AG09319 (cell line): Measurements from ENCODE around the gene SEMA3B.

ENCODE experiments used
- DNase-seq: peaks from one replicate; pipeline ENCODE4 v3.0.0-alpha.2; 2010; ENCODE audit warnings: low read depth; ENCODE audit errors: extremely low read depth
- TF ChIP-seq, protein P1 (sequence below): IDR thresholded peaks from 2 replicates; pipeline ENCODE4 v1.5.1; 2011; ENCODE audit warnings: low read depth, mild to moderate bottlenecking, inconsistent platforms, low read length, moderate library complexity

Gene SEMA3B

DNA sequence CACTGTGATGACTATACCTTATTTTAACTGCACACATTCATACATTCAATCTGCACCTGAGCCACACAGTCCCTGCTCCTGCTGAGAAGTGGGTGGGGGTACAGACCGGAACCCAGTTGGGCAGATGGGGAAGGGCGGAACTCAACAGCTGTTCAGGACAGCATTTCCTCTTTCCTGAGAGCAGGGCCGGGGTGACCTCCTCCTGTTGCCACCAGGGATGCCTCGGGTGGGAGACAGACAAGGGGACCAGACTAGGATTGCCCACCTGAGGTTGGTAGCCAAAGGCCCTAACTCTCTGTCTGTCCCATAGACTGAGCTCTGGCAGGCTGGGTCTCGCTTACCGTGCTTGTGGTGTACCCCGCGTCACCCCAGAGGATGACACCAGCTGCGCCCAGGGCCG lies 49.7 kb downstream of the SEMA3B start:
- DNase-seq: no peak
- TF ChIP-seq, protein P1, sequence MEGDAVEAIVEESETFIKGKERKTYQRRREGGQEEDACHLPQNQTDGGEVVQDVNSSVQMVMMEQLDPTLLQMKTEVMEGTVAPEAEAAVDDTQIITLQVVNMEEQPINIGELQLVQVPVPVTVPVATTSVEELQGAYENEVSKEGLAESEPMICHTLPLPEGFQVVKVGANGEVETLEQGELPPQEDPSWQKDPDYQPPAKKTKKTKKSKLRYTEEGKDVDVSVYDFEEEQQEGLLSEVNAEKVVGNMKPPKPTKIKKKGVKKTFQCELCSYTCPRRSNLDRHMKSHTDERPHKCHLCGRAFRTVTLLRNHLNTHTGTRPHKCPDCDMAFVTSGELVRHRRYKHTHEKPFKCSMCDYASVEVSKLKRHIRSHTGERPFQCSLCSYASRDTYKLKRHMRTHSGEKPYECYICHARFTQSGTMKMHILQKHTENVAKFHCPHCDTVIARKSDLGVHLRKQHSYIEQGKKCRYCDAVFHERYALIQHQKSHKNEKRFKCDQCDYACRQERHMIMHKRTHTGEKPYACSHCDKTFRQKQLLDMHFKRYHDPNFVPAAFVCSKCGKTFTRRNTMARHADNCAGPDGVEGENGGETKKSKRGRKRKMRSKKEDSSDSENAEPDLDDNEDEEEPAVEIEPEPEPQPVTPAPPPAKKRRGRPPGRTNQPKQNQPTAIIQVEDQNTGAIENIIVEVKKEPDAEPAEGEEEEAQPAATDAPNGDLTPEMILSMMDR: no peak

DNA sequence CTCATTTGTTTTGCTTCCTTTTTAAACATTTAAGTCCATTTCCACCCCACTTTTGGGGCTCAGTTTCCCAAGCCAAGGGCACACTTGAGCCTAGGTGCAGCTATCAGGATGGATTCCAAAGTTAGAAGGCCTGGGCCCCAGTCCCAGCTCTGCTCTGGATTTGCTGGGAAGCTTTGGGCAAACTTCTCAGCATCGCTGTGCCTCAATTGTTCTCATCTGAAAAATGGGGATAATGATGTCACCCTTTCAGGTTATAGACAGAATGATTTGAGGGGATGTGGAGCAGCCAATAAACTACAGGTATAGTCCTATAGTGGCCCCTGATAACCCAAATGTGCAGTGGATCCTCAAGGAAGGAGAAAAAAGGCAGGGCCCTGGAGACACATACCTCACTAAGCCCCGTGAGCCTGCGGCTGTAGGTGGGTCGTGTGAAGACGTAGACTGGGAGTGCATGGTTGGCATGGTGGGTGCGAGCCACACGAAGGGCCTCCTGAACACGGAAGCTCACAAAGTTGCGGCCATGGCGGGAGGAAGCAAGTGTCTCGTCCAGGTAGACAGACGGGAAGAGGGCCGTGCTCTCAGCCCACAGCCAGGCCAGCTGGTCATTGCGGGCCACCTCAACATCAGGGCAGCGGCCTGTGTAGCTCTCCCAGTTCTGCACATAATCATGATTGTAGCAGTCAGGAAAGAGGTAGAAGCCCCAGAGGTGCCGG lies 50.4 kb downstream of the SEMA3B start:
- TF ChIP-seq, protein P1: no peak
- no peak for DNase-seq

DNA sequence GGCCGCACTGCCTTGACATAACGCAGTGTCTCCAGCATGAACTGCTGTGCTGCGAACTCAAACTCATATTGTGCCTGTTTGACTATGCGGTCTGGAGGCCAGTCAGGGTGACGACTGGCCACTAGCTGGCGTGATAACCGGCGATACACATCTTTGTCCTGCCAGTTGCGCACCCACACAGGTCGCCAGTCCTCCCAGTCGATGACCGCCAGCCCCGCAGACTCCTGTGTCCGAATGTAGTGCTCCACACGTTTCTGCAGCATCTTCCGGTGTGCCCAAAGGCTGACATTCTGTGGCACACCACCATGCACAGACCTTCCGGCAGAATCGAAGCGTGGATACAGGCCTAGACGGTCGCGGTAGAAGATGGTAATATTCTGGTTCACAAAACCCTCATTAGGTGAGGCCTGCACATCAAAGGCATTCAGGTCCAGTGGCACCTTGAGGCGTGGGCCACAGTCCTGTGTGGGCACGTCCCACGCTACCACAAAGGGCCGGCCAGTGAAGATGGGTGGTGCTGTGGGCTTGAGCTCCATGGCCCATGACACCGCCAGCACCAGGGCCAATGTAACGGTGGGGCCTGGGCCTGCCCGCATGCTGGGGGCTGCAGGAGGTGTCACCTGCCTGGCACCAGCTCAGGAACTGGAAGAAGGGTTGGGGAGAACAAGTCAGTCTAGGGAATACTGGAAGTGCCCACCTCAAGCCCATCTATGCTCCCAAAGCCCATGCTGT lies 51.1 kb downstream of the SEMA3B start:
- no peak for DNase-seq
- TF ChIP-seq, protein P1: no peak

DNA sequence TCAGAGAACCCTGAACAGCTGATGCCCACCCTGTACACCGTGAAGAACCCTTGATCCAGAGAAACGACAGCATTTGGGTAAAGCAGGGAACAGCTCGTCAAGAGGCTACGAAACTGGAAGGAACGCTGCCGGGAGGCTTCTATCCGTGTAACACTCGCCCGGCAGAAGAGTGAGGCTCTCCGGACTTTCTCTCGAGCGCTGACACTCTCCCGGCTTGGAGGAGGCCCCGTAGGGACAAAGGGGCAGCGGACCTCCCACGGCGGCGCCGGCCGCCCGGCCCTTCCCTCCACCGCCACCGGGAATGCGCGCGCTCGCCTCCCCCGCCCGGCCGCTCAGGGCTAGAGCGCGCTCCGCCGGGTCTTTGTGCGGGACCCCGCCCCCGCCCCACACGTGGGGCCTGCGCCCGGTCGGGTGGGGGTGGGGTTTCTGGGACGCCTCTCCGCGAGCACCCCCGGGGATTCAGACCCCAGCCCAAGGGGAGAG lies 51.9 kb downstream of the SEMA3B start:
- no peak for DNase-seq
- TF ChIP-seq, protein P1: no peak

DNA sequence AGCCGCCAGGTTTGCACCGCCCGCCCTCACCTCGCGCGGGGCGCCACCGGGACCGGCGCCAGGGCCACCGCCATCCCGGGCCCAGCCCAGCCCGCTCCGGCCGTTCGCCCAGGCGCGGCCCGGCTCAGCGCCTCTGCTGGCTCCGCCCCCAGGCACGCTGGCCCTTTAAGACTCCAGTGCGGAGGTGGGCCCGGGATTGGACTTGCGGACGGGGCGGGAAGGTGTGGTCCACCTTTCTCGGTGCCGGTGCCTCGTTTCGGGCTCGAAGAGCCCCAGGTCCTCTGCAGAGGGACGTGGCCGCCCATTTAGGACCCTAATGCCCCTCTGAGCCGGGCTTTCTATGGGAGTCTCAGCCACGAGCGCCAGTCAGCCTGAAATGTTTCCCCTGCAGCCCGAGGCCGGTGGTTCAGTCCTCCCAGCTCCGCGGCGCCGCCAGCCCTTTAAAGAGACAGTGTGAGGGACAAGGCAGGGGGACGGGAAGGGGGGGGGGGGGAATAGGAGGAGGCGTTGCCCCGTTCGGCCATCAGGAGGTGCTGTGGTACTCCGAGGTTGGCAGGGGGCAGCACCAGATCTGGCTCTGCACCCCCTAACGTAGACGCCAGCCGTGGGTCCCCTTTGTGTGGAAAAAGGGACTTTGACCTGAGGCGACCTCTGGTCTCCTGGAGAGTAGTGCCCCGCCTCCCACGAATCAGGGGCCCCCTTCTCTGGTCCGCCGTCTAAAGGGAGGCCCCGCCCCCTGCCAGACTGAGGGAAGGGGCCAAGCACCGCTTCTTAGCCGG lies 52.6 kb downstream of the SEMA3B start:
- peak; percentile 68 for DNase-seq
- TF ChIP-seq, protein P1: peak; percentile 32

DNA sequence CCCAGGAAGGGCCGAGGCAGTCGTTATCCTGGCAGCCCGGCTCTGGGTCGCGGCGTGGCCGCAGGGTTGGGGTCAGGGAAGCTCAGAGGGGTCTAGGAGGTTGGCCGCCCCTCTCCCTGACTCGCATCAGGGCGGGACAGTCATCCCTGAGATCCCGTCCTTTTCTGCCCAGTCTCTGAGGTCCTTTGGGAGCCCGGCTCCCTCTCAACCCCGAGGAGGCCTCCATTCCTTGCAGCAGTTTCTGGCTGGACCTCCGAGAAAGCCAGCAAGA lies 53.1 kb downstream of the SEMA3B start:
- TF ChIP-seq, protein P1: no peak; the same call in 1 of the 2 replicates
- no peak for DNase-seq
